Neutrophil (primary cell): Measurements from ENCODE around the gene CEL.

ENCODE experiments used
- H3K27ac ChIP-seq: fragments of 200-600 bp; sonication (generic); 2 replicates; pipeline ENCODE4 v1.5.1; 2016; ENCODE audit warnings: mild to moderate bottlenecking, moderate library complexity
- H3K27me3 ChIP-seq: fragments of 200-600 bp; sonication (generic); 2 replicates; pipeline ENCODE4 v1.6.0; 2016; ENCODE audit warnings: mild to moderate bottlenecking
- H3K36me3 ChIP-seq: fragments of 200-600 bp; sonication (generic); 2 replicates; pipeline ENCODE4 v1.5.1; 2017
- H3K4me1 ChIP-seq, 2 experiments: fragments of 200-600 bp in 1 of 2; sonication (generic) in 1 of 2; 1 replicate in 1 of 2; 2 replicates in 1 of 2; pipeline versions ENCODE4 v1.5.1 to v1.6.1; 2013 to 2016; ENCODE audit warnings: low read depth in 1 of 2, low read length in 1 of 2, mild to moderate bottlenecking in 1 of 2, moderate library complexity in 1 of 2; ENCODE audit not compliant: control insufficient read depth in 1 of 2, insufficient read depth in 1 of 2
- H3K4me3 ChIP-seq, 2 experiments: fragments of 200-600 bp in 1 of 2; sonication (generic) in 1 of 2; 1 replicate in 1 of 2; 2 replicates in 1 of 2; pipeline ENCODE4 v1.5.1; 2013 to 2016; ENCODE audit warnings: low read depth in 1 of 2, low read length in 1 of 2, mild to moderate bottlenecking in 1 of 2, moderate library complexity in 1 of 2
- H3K9me3 ChIP-seq: fragments of 200-600 bp; sonication (generic); 2 replicates; pipeline ENCODE4 v1.5.1; 2016
- TF ChIP-seq, protein P1 (sequence below): fragments of 200-600 bp; sonication (generic); IDR thresholded peaks from 2 replicates; pipeline ENCODE4 v1.5.1; 2016; ENCODE audit warnings: antibody characterized with exemption

CEL gene

DNA sequence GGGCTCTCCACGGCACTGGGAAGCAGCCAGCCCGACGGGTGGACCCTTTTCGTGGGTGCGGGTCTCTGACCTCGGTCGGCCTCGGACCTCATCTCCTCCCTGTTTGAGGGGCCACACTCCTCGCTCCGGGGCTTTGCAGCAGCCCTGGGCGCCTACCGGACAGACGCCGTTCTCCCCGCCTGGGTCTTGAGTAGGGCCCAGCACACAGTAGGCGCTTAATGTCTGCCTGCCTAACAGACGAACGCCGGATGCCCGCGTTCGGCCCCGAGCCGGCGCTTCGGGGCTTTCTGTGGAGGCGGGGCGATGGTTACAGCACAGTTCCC, 31.8 kb upstream of the CEL start:
- no peaks in the 10 kb centered on the region for H3K9me3 ChIP-seq
- TF ChIP-seq, protein P1, sequence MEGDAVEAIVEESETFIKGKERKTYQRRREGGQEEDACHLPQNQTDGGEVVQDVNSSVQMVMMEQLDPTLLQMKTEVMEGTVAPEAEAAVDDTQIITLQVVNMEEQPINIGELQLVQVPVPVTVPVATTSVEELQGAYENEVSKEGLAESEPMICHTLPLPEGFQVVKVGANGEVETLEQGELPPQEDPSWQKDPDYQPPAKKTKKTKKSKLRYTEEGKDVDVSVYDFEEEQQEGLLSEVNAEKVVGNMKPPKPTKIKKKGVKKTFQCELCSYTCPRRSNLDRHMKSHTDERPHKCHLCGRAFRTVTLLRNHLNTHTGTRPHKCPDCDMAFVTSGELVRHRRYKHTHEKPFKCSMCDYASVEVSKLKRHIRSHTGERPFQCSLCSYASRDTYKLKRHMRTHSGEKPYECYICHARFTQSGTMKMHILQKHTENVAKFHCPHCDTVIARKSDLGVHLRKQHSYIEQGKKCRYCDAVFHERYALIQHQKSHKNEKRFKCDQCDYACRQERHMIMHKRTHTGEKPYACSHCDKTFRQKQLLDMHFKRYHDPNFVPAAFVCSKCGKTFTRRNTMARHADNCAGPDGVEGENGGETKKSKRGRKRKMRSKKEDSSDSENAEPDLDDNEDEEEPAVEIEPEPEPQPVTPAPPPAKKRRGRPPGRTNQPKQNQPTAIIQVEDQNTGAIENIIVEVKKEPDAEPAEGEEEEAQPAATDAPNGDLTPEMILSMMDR = no peak

DNA sequence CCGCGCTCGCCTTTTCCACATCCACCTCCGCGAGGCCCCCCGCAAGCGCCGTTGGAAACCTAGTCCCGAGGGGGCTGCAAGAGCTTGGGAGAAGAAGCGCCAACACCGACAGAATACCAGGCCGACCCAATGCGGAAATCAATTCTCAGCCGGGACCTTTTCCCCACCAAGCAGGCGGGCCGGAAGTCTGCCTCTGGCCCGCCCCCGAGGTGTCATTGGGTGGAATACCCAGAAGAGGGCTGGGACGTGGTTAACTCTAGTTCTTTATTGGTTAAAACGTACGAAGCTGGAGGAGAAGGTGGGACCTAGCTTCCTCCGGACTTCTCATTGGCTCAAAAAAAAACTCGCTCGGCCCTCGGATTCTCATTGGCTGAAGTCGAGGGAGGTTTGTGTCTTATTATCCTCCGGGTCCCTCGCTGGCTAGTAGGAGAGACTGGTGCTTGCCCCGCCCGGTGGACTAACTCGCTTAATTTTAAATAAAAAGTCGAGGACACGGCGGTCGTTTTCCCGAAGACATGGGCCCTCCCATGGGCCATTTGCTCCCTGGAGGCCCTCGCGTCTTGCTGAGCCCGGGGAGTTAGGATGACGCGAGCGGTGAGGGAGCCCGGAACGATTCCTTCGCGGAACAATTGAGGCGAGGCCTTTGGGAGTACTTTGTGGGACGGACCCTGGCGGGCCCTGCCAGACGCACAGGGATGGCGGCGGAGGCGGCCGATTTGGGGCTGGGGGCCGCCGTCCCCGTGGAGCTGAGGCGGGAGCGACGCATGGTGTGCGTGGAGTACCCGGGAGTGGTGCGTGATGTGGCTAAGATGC, 31.3 kb upstream of the CEL start, which contains the start of gene GTF3C5:
Gene GTF3C5 (plus strand): TSS at position 681 of the 813 bp plus-strand sequence. CDS start 15 bp downstream, at position 696.
- Histone ChIP-seq H3K4me3 (peak within 1 kb of the TSS; percentile 86 to 91), H3K36me3 (peaks cover 7% of the 10 kb centered on the region)
- TF ChIP-seq, protein P1 = peak; percentile 33

More for the DNA sequence above, 31.8 kb upstream of the CEL start:
- H3K4me3 ChIP-seq = peak overlapping the region; percentile 86 to 91
- no peaks in the 10 kb centered on the region for H3K27me3 ChIP-seq
- H3K36me3 ChIP-seq = peaks cover 7% of the 10 kb centered on the region
- H3K4me1 ChIP-seq = peaks cover 15 to 17% of the 10 kb centered on the region in 2 experiments
- peak overlapping the region; percentile 89 for H3K27ac ChIP-seq

DNA sequence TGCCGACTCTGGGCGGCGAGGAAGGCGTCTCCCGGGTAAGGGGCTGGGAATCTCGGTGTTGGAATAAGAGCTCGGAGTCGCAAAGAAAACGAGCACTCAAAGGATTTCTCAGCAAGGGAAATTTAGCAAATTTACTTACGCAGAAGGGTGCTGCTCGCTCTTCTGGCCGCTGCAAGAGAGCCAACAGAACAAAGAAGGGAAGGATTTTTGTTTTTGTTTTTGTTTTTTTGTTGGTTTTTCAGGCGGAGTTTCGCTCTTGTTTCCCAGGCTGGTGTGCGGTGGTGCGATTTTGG, 30.7 kb upstream of the CEL start:
- TF ChIP-seq, protein P1 = no peak
- peak overlapping the region; percentile 86 to 91 for H3K4me3 ChIP-seq
- H3K4me1 ChIP-seq = peaks cover 20 to 23% of the 10 kb centered on the region in 2 experiments
- H3K27ac ChIP-seq = peak overlapping the region; percentile 89
- no peaks in the 10 kb centered on the region for H3K27me3 ChIP-seq
- no peaks in the 10 kb centered on the region for H3K9me3 ChIP-seq
- H3K36me3 ChIP-seq = peaks cover 7% of the 10 kb centered on the region

More for the DNA sequence above, 31.3 kb upstream of the CEL start, which contains the start of gene GTF3C5:
- Histone ChIP-seq H3K27me3 (no peaks in the 10 kb centered on the region), H3K4me1 (peaks cover 16 to 18% of the 10 kb centered on the region in 2 experiments), H3K9me3 (no peaks in the 10 kb centered on the region), H3K27ac (peak within 1 kb of the TSS; percentile 89)

DNA sequence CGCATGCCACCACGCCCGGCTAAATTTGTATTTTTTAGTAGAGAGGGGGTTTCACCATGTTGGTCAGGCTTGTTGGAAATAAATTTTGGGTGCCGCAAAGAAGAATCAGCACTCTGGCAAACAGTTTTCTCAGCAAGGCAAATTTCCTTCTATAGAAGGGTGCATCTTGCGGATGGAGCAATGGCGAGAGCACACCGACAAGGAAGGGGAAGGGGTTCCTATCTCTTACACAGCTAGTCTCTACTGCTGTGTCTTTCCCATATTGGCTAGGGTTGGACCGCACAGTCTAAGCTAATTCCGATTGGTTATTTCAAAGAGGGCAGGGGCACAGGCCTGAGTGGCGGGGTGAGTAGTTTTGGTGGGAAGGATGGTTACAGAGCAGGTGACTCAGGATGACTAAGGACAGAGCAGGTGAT, 30.3 kb upstream of the CEL start:
- Histone ChIP-seq H3K36me3 (peaks cover 7% of the 10 kb centered on the region), H3K4me3 (peak overlapping the region; percentile 86 to 91), H3K27ac (peak overlapping the region; percentile 89), H3K4me1 (peaks cover 20 to 23% of the 10 kb centered on the region in 2 experiments), H3K27me3 (no peaks in the 10 kb centered on the region), H3K9me3 (no peaks in the 10 kb centered on the region)
- TF ChIP-seq, protein P1 = no peak

DNA sequence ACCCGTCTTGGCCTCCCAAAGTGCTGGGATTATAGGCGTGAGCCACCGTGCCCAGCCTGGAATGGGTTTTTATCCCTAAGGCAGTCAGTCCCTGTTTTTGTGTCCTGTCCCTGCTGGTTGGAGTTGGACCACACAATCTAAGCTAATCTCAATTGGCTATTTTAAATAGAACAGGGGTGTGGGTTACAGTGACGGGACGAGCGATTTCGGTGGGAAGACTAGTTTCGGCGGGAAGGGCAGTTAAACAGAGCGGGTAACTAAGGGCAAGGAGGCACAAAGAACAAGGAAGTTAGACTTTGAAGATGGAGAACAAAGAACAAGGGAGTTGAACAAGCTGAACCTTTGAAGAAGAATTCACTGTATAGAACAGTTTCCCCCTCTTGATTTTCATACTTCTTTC, 29.6 kb upstream of the CEL start:
- H3K4me3 ChIP-seq = peak overlapping the region in 1 of 2 experiments; percentile 86
- no peak overlapping the region for H3K27ac ChIP-seq
- no peaks in the 10 kb centered on the region for H3K27me3 ChIP-seq
- peaks cover 7% of the 10 kb centered on the region for H3K36me3 ChIP-seq
- TF ChIP-seq, protein P1 = no peak
- no peaks in the 10 kb centered on the region for H3K9me3 ChIP-seq
- H3K4me1 ChIP-seq = peaks cover 20 to 23% of the 10 kb centered on the region in 2 experiments
